GM19467 (cell line): Measurements from ENCODE around the gene ZNF534.
"Not testable (repeated sequence)": the region's sequence is repeated elsewhere in the genome, so short reads cannot be mapped to it uniquely, and the experiment has no call there.

Experiments
- ATAC-seq: cut with Tn5 transposase; IDR thresholded peaks from one replicate; pipeline ENCODE4 v1.9.1; 2021; ENCODE audit warnings: mild to moderate bottlenecking, moderate library complexity; ENCODE audit not compliant: unreplicated experiment

Gene ZNF534

GRCh38 chr19:52428937-52429336, at the start of gene ZNF534:
TSS of gene ZNF534 (plus strand) at chr19:52429148. CDS start at chr19:52431475, 2,327 bp downstream.
- ATAC-seq = no peak

GRCh38 chr19:52391135-52391534, 37.8 kb upstream of the ZNF534 start:
- no peak for ATAC-seq

GRCh38 chr19:52397310-52398080, 31.5 kb upstream of the ZNF534 start, which contains the start of gene ZNF528:
TSS of gene ZNF528 (plus strand) at chr19:52397849. CDS start at chr19:52402014, 4,165 bp downstream.
- ATAC-seq = no peak

- ATAC-seq = no peak
Measured at GRCh38 chr19:52398081-52398441, 30.9 kb upstream of the ZNF534 start.

GRCh38 chr19:52410276-52410675, 18.7 kb upstream of the ZNF534 start:
- no peak for ATAC-seq

GRCh38 chr19:52415711-52416110, 13.2 kb upstream of the ZNF534 start:
- no peak for ATAC-seq

GRCh38 chr19:52442179-52442578, 13.2 kb downstream of the ZNF534 start:
- no peak for ATAC-seq

GRCh38 chr19:52444506-52444905, 15.6 kb downstream of the ZNF534 start:
- no peak for ATAC-seq

GRCh38 chr19:52451241-52451640, 22.3 kb downstream of the ZNF534 start:
- ATAC-seq = no peak

GRCh38 chr19:52453324-52454094, 24.6 kb downstream of the ZNF534 start, which contains the start of gene ZNF578:
TSS of gene ZNF578 (plus strand) at chr19:52453553. CDS start at chr19:52501846, 48,293 bp downstream.
- no peak for ATAC-seq

GRCh38 chr19:52464798-52465470, 36.0 kb downstream of the ZNF534 start:
- ATAC-seq = no peak

- no peak for ATAC-seq
Measured at GRCh38 chr19:52473655-52474350, 44.9 kb downstream of the ZNF534 start.

- ATAC-seq = no peak
Measured at GRCh38 chr19:52474351-52475127, 45.6 kb downstream of the ZNF534 start.

- ATAC-seq = not testable (repeated sequence)
Measured at GRCh38 chr19:52484111-52484743, 55.3 kb downstream of the ZNF534 start.

- not testable (repeated sequence) for ATAC-seq
Measured at GRCh38 chr19:52485064-52485463, 56.1 kb downstream of the ZNF534 start.

GRCh38 chr19:52485561-52486240, 56.8 kb downstream of the ZNF534 start:
- ATAC-seq = not testable (repeated sequence)

- no peak for ATAC-seq
Measured at GRCh38 chr19:52492201-52492993, 63.4 kb downstream of the ZNF534 start.

GRCh38 chr19:52492994-52493470, 64.1 kb downstream of the ZNF534 start:
- no peak for ATAC-seq
